Mesendoderm (in vitro differentiated cells): ENCODE results near the gene MARF1.

ENCODE experiments used
- DNase-seq: peaks from one replicate; pipeline ENCODE4 v3.0.0; 2013
- H2AK5ac ChIP-seq: 2 replicates; pipeline ENCODE4 v1.6.1; 2013; ENCODE audit warnings: low read length, inconsistent platforms
- H2BK120ac ChIP-seq: 2 replicates; pipeline ENCODE4 v1.6.1; 2013; ENCODE audit warnings: low read depth, mild to moderate bottlenecking, low read length, moderate library complexity, mixed read lengths
- H2BK15ac ChIP-seq: replicated peaks from 2 replicates; pipeline ENCODE4 v1.6.1; 2013; ENCODE audit warnings: low read depth, mild to moderate bottlenecking, moderate library complexity
- H2BK5ac ChIP-seq: 2 replicates; pipeline ENCODE4 v1.6.1; 2013; ENCODE audit warnings: low read length, inconsistent platforms
- H3K18ac ChIP-seq: 2 replicates; pipeline ENCODE4 v1.6.1; 2013; ENCODE audit warnings: mild to moderate bottlenecking, low read length, mixed read lengths
- H3K23ac ChIP-seq: one replicate; pipeline ENCODE4 v1.6.1; 2013; ENCODE audit warnings: low read length
- H3K27ac ChIP-seq: 2 replicates; pipeline ENCODE4 v1.5.1; 2013; ENCODE audit warnings: low read depth, mild to moderate bottlenecking, inconsistent platforms, low read length, moderate library complexity
- H3K27me3 ChIP-seq: 2 replicates; pipeline ENCODE4 v1.6.1; 2013; ENCODE audit warnings: low read length, control low read depth, mild to moderate bottlenecking, inconsistent platforms; ENCODE audit not compliant: insufficient read depth, poor library complexity
- H3K36me3 ChIP-seq: 2 replicates; pipeline ENCODE4 v1.6.1; 2013; ENCODE audit warnings: low read length, inconsistent platforms; ENCODE audit not compliant: control insufficient read depth, insufficient read depth
- H3K4ac ChIP-seq: one replicate; pipeline ENCODE4 v1.6.1; 2013; ENCODE audit warnings: low read depth, mild to moderate bottlenecking, low read length, moderate library complexity
- H3K4me1 ChIP-seq: 2 replicates; pipeline ENCODE4 v1.6.1; 2013; ENCODE audit warnings: low read depth, low read length, inconsistent platforms; ENCODE audit not compliant: control insufficient read depth
- H3K4me2 ChIP-seq: 2 replicates; pipeline ENCODE4 v1.6.1; 2013; ENCODE audit warnings: low read length
- H3K4me3 ChIP-seq: 2 replicates; pipeline ENCODE4 v1.5.1; 2013; ENCODE audit warnings: mild to moderate bottlenecking, low read length
- H3K56ac ChIP-seq: one replicate; pipeline ENCODE4 v1.6.1; 2013; ENCODE audit warnings: low read length
- H3K79me1 ChIP-seq: 2 replicates; pipeline ENCODE4 v1.6.1; 2013; ENCODE audit warnings: low read length, inconsistent platforms
- H3K79me2 ChIP-seq: 2 replicates; pipeline ENCODE4 v1.6.1; 2013; ENCODE audit warnings: mild to moderate bottlenecking, low read length; ENCODE audit not compliant: control insufficient read depth, insufficient read depth
- H3K9ac ChIP-seq: 2 replicates; pipeline ENCODE4 v1.6.1; 2013; ENCODE audit warnings: low read length, inconsistent platforms
- H4K5ac ChIP-seq: one replicate; pipeline ENCODE4 v1.6.1; 2013; ENCODE audit warnings: low read length
- H4K8ac ChIP-seq: one replicate; pipeline ENCODE4 v1.6.1; 2013; ENCODE audit warnings: low read depth, mild to moderate bottlenecking, control low read depth, low read length, moderate library complexity
- WGBS: extraction: QIAGEN DNeasy Blood & Tissue Kit; methylation state at CpG from one replicate; pipeline ENCODE4 v1.1.7; 2013; ENCODE audit warnings: low lambda C conversion rate, missing lambda C conversion rate; ENCODE audit not compliant: insufficient coverage; ENCODE audit errors: extremely low coverage; 5-methylcytosine and 5-hydroxymethylcytosine counted together

The MARF1 gene

GRCh38 chr16:15587152-15587825 lies 55.7 kb downstream of the MARF1 start:
- H3K4ac ChIP-seq, result no peak overlapping the region
- no peak overlapping the region for H4K8ac ChIP-seq

GRCh38 chr16:15586716-15587115 lies 56.2 kb downstream of the MARF1 start:
- H3K27ac ChIP-seq, result no peak overlapping the region
- H3K4me2 ChIP-seq, result no peak overlapping the region
- no peak overlapping the region for H3K18ac ChIP-seq
- H2BK5ac ChIP-seq, result no peak overlapping the region
- DNase-seq, result no peak
- no peak overlapping the region for H4K5ac ChIP-seq
- no peaks in the 10 kb centered on the region for H3K4me1 ChIP-seq
- no peak overlapping the region for H3K9ac ChIP-seq
- no peak overlapping the region for H2BK120ac ChIP-seq
- no peaks in the 10 kb centered on the region for H3K27me3 ChIP-seq
- H3K56ac ChIP-seq, result no peak overlapping the region
- H2BK15ac ChIP-seq, result no peak overlapping the region
- H3K4me3 ChIP-seq, result no peak overlapping the region
- no peak overlapping the region for H3K4ac ChIP-seq
- no CpG with 5 or more reads among the region's 12 CpGs for WGBS
- H3K36me3 ChIP-seq, result no peaks in the 10 kb centered on the region
- H3K79me1 ChIP-seq, result no peaks in the 10 kb centered on the region
- no peaks in the 10 kb centered on the region for H3K79me2 ChIP-seq
- no peak overlapping the region for H4K8ac ChIP-seq
- H3K23ac ChIP-seq, result no peak overlapping the region
- H2AK5ac ChIP-seq, result no peak overlapping the region

More at GRCh38 chr16:15587152-15587825, 55.7 kb downstream of the MARF1 start:
- Histone ChIP-seq H3K23ac (no peak overlapping the region), H3K79me2 (no peaks in the 10 kb centered on the region), H3K4me2 (no peak overlapping the region), H3K4me1 (no peaks in the 10 kb centered on the region), H2AK5ac (no peak overlapping the region), H3K27me3 (no peaks in the 10 kb centered on the region), H2BK5ac (no peak overlapping the region), H2BK120ac (no peak overlapping the region), H3K56ac (no peak overlapping the region), H3K36me3 (no peaks in the 10 kb centered on the region), H3K27ac (no peak overlapping the region), H3K18ac (no peak overlapping the region), H3K4me3 (no peak overlapping the region), H3K9ac (no peak overlapping the region), H4K5ac (no peak overlapping the region), H3K79me1 (no peaks in the 10 kb centered on the region), H2BK15ac (no peak overlapping the region)
- no peak for DNase-seq
- no CpG with 5 or more reads among the region's 17 CpGs for WGBS

DNA sequence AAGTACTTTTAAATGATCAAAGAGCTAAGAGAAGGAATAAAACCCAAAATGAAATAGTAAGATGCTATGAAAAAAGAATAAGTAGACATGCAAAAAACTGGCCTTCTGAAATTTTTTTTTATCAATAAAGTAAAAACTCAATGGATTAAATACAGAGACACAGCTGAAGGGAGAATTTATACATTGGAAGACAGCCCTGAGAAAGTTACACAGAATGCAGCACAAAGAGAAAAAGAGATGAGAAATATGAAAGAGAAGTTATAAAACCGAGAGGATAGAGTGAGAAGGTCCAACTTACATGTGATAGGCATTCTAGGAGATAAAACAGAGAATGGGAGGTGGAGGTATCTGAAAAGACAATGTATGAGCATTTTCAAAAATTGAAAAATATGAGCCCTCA lies 57.0 kb downstream of the MARF1 start:
- Histone ChIP-seq H3K27me3 (no peaks in the 10 kb centered on the region), H2BK15ac (no peak overlapping the region), H3K4me3 (no peak overlapping the region), H2AK5ac (no peak overlapping the region), H4K8ac (no peak overlapping the region), H3K4ac (no peak overlapping the region), H3K56ac (no peak overlapping the region), H3K23ac (no peak overlapping the region), H3K79me1 (no peaks in the 10 kb centered on the region), H3K4me2 (no peak overlapping the region), H3K79me2 (no peaks in the 10 kb centered on the region), H4K5ac (no peak overlapping the region), H3K4me1 (no peaks in the 10 kb centered on the region), H3K9ac (no peak overlapping the region), H3K36me3 (no peaks in the 10 kb centered on the region), H3K27ac (no peak overlapping the region), H2BK120ac (no peak overlapping the region), H3K18ac (no peak overlapping the region), H2BK5ac (no peak overlapping the region)
- no CpG with 5 or more reads among the region's 1 CpG for WGBS
- no peak for DNase-seq

DNA sequence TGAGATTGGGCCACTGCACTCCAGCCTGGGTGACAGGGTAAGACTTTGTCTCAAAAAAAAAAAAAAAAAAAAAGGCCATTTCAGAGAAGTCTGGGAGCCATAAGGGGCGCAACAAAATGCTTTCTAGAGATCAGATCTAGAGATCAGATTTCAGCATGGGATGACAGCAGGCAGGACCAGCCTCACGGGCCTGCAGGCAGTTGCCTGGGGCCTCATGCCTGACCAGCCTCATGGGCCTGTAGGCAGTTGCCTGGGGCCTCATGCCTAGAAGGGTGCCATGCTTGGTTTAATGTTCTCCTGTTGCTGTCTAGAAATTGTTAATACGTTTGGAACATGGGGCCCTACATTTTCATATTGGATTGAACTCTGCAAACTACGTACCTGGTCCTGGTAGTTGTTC lies 59.4 kb downstream of the MARF1 start:
- Histone ChIP-seq H3K36me3 (no peaks in the 10 kb centered on the region), H2AK5ac (no peak overlapping the region)

GRCh38 chr16:15581127-15581815 lies 61.7 kb downstream of the MARF1 start:
- H3K79me2 ChIP-seq, result no peaks in the 10 kb centered on the region
- no peak overlapping the region for H3K9ac ChIP-seq
- H4K5ac ChIP-seq, result no peak overlapping the region
- DNase-seq, result no peak
- no peak overlapping the region for H2BK15ac ChIP-seq
- no peak overlapping the region for H3K4me2 ChIP-seq
- H3K23ac ChIP-seq, result no peak overlapping the region
- no peak overlapping the region for H3K56ac ChIP-seq
- no peaks in the 10 kb centered on the region for H3K79me1 ChIP-seq
- H3K4me3 ChIP-seq, result no peak overlapping the region
- H2AK5ac ChIP-seq, result no peak overlapping the region
- no peaks in the 10 kb centered on the region for H3K4me1 ChIP-seq
- no peak overlapping the region for H3K18ac ChIP-seq
- no peak overlapping the region for H4K8ac ChIP-seq
- no peak overlapping the region for H3K27ac ChIP-seq
- no peak overlapping the region for H3K4ac ChIP-seq
- no peak overlapping the region for H2BK120ac ChIP-seq
- H3K27me3 ChIP-seq, result no peaks in the 10 kb centered on the region
- H3K36me3 ChIP-seq, result no peaks in the 10 kb centered on the region
- H2BK5ac ChIP-seq, result no peak overlapping the region
- no CpG with 5 or more reads among the region's 10 CpGs for WGBS

More for the DNA sequence above, 59.4 kb downstream of the MARF1 start:
- Histone ChIP-seq H3K27ac (no peak overlapping the region), H2BK120ac (no peak overlapping the region), H4K5ac (no peak overlapping the region), H3K4ac (no peak overlapping the region), H3K4me3 (no peak overlapping the region), H2BK15ac (no peak overlapping the region), H3K79me2 (no peaks in the 10 kb centered on the region), H3K9ac (no peak overlapping the region), H3K56ac (no peak overlapping the region), H3K4me1 (no peaks in the 10 kb centered on the region), H3K23ac (no peak overlapping the region), H3K18ac (no peak overlapping the region), H3K79me1 (no peaks in the 10 kb centered on the region), H2BK5ac (no peak overlapping the region), H3K27me3 (no peaks in the 10 kb centered on the region), H3K4me2 (no peak overlapping the region), H4K8ac (no peak overlapping the region)
- DNase-seq, result no peak
- no CpG with 5 or more reads among the region's 4 CpGs for WGBS
